Right lobe of liver (tissue), 6 donors: Measurements from ENCODE around the gene ABHD5. TPM values are rescaled to one million over a fixed set of nuclear protein-coding genes. Genes with fewer than 3 reads are reported as not detected.

Source experiments
- ATAC-seq, 4 donors: fragments of 200-7000 bp; cut with Tn5 transposase; one replicate each; pipeline ENCODE4 v1.9.1; 2020; ENCODE audit warnings: mild to moderate bottlenecking in 4 of 4, moderate library complexity in 4 of 4
- DNase-seq, 3 donors: peaks; one replicate each; pipeline ENCODE4 v3.0.0-alpha.2; 2020
- H3K27ac ChIP-seq, 3 donors: fragments of 200-600 bp; one replicate each; pipeline ENCODE4 v1.8.0; 2022
- H3K27me3 ChIP-seq, 2 donors: fragments of 200-600 bp; one replicate each; pipeline ENCODE4 v1.8.0; 2022
- H3K36me3 ChIP-seq, 4 donors: fragments of 200-600 bp; sonication (generic) in 1 of 4; one replicate each; pipeline versions ENCODE4 v1.5.1 to v1.8.0; 2017 to 2022; ENCODE audit warnings: control low read depth in 1 of 4
- H3K4me1 ChIP-seq, 4 donors: fragments of 200-600 bp; sonication (generic) in 1 of 4; one replicate each; pipeline versions ENCODE4 v1.5.1 to v1.8.0; 2017 to 2022; ENCODE audit warnings: control low read depth in 1 of 4
- H3K4me3 ChIP-seq, 3 donors: fragments of 200-600 bp; one replicate each; pipeline ENCODE4 v1.8.0; 2022
- H3K9me3 ChIP-seq, 4 donors: fragments of 200-600 bp; sonication (generic) in 1 of 4; one replicate each; pipeline versions ENCODE4 v1.5.1 to v1.8.0; 2017 to 2022; ENCODE audit warnings: control low read depth in 1 of 4
- CTCF ChIP-seq, 4 donors: fragments of 200-600 bp in 3 of 4; fragments of 450-650 bp in 1 of 4; IDR thresholded peaks; one replicate each; pipeline versions ENCODE4 v1.5.1 to v1.8.0; 2016 to 2022; ENCODE audit warnings: antibody characterized with exemption in 4 of 4, mild to moderate bottlenecking in 2 of 4
- POLR2A ChIP-seq: fragments of 450-650 bp; IDR thresholded peaks from one replicate; pipeline ENCODE4 v1.6.1; 2017; ENCODE audit warnings: antibody characterized with exemption, mild to moderate bottlenecking
- WGBS: methylation state at CpG from one replicate; pipeline ENCODE4 v1.1.6; 2018; ENCODE audit warnings: low coverage, low lambda C conversion rate; ENCODE audit not compliant: insufficient coverage; ENCODE audit errors: missing lambda C conversion rate; 5-methylcytosine and 5-hydroxymethylcytosine counted together
- intact Hi-C, 2 donors: fragments of 100-400 bp; cut with DNase I; formaldehyde crosslinking; loops; one replicate each; pipeline versions ENCODE4 v1.11.2 to v1.14.1; 2022
- total RNA-seq, 6 experiments: library from RNA; depleted of rRNA in 2 of 6; stranded (reverse); fragments of >200 nt in 2 of 6; fragmentation: NEBNext Ultra II Directional in 3 of 6; extraction: Animal tissue kit (Norgen Biotek cat#: 25700) in 3 of 6; gene quantifications; one replicate each; pipeline versions ENCODE4 v1.1.0 to v1.2.4, GENCODE V29; 2016 to 2023
- donor health status: DM: no; HTN: yes; CAD: no.
- donor health status: DM: no; HTN: no; CAD: no.
- donor health status: DM: no; HTN: no; CAD: no.
- donor health status: DM: no; HTN: yes; CAD: no.
- donor health status: DM: no; HTN: yes; CAD: no.

The ABHD5 gene
- total RNA-seq, 6 experiments from 2014 or later, result 10.8 to 23.0 (median 14.6) TPM

GRCh38 chr3:43768381-43768973, 77.7 kb downstream of the ABHD5 start:
- Histone ChIP-seq H3K27ac (no peak overlapping the region), H3K27me3 (no peaks in the 10 kb centered on the region), H3K4me1 (peaks cover 0 to 23% (median 0%) of the 10 kb centered on the region in 4 donors), H3K4me3 (no peak overlapping the region), H3K36me3 (no peaks in the 10 kb centered on the region), H3K9me3 (no peaks in the 10 kb centered on the region)
- no peak for DNase-seq
- intact Hi-C loops, result no loop called here
- 52% methylated on average over 4 of the region's 5 CpGs for WGBS
- peak in 2 of 4 donors; percentile 8 to 14 for ATAC-seq
- no peak for TF ChIP-seq POLR2A
- TF ChIP-seq CTCF (IDR thresholded peaks at IDR 0.05), result no peak

GRCh38 chr3:43769097-43769884, 78.6 kb downstream of the ABHD5 start:
- no peaks in the 10 kb centered on the region for H3K36me3 ChIP-seq
- H3K27ac ChIP-seq, result peak overlapping the region in 2 of 3 donors; percentile 48 to 69
- peaks cover 0 to 24% (median 0%) of the 10 kb centered on the region in 4 donors for H3K4me1 ChIP-seq
- H3K9me3 ChIP-seq, result no peaks in the 10 kb centered on the region
- DNase-seq (peak; percentile 94 to 95 (median 94)), ATAC-seq (peak; percentile 75 to 90 (median 86))
- H3K4me3 ChIP-seq, result peak overlapping the region in 1 of 3 donors; percentile 35
- 8% methylated on average over 8 of the region's 22 CpGs for WGBS
- peak; percentile 80 to 98 (median 94) for TF ChIP-seq CTCF (IDR thresholded peaks at IDR 0.05)
- no peak for TF ChIP-seq POLR2A
- H3K27me3 ChIP-seq, result no peaks in the 10 kb centered on the region
- intact Hi-C loops, result no loop called here

GRCh38 chr3:43769885-43770425, 79.2 kb downstream of the ABHD5 start:
- no peak for TF ChIP-seq POLR2A
- TF ChIP-seq CTCF (IDR thresholded peaks at IDR 0.05), result no peak
- Histone ChIP-seq H3K4me1 (peaks cover 0 to 24% (median 0%) of the 10 kb centered on the region in 4 donors), H3K4me3 (peak overlapping the region in 1 of 3 donors; percentile 35), H3K9me3 (no peaks in the 10 kb centered on the region), H3K36me3 (no peaks in the 10 kb centered on the region), H3K27me3 (no peaks in the 10 kb centered on the region), H3K27ac (peak overlapping the region in 2 of 3 donors; percentile 48 to 69)
- ATAC-seq (peak; percentile 2 to 36 (median 12)), DNase-seq (no peak)
- intact Hi-C loops, result no loop called here
- WGBS, result 0% methylated on average over 2 of the region's 7 CpGs

GRCh38 chr3:43770426-43771103, 79.8 kb downstream of the ABHD5 start:
- intact Hi-C loops, result no loop called here
- no peaks in the 10 kb centered on the region for H3K36me3 ChIP-seq
- no peak for TF ChIP-seq POLR2A
- no peak for TF ChIP-seq CTCF (IDR thresholded peaks at IDR 0.05)

More at GRCh38 chr3:43770426-43771103, 79.8 kb downstream of the ABHD5 start:
- H3K27ac ChIP-seq, result peak overlapping the region in 2 of 3 donors; percentile 48 to 69
- WGBS, result 27% methylated on average over 8 of the region's 11 CpGs
- peak; percentile 54 to 80 (median 64) for DNase-seq
- ATAC-seq, result peak; percentile 51 to 84 (median 66)
- no peaks in the 10 kb centered on the region for H3K9me3 ChIP-seq
- H3K4me1 ChIP-seq, result peaks cover 0 to 24% (median 0%) of the 10 kb centered on the region in 4 donors
- no peak overlapping the region for H3K4me3 ChIP-seq
- no peaks in the 10 kb centered on the region for H3K27me3 ChIP-seq
